CD4-positive, alpha-beta T cell (primary cell): ENCODE data around the gene TGFBI. TPM values are rescaled to one million over a fixed set of nuclear protein-coding genes. Genes with fewer than 3 reads are reported as not detected.

Experiments
- ATAC-seq: fragments of 200-7000 bp; cut with Tn5 transposase; one replicate; pipeline ENCODE4 v1.10.0; 2022; ENCODE audit warnings: mild to moderate bottlenecking; ENCODE audit not compliant: poor library complexity
- CTCF ChIA-PET: fragments of 350-600 bp; sonication (Branson Sonifier 250); formaldehyde crosslinking; loops from one replicate; lab custom pipeline; 2021; ENCODE audit warnings: antibody characterized with exemption, inconsistent platforms; lab: Charles Lee
- POLR2A ChIA-PET: fragments of 350-600 bp; sonication (Branson Sonifier 250); formaldehyde crosslinking; loops from one replicate; lab custom pipeline; 2021; ENCODE audit warnings: antibody characterized with exemption, inconsistent platforms; lab: Charles Lee
- DNase-seq, 14 experiments: peaks; one replicate each; pipeline ENCODE4 v3.0.0-alpha.2; 2013 to 2020; ENCODE audit warnings: mixed read lengths in 2 of 14
- H3K27ac ChIP-seq, 2 donors: one replicate each; pipeline versions ENCODE4 v1.5.1 to v1.7.0; 2013; ENCODE audit warnings: low read length in 2 of 2, low read depth in 1 of 2, mild to moderate bottlenecking in 1 of 2
- H3K27me3 ChIP-seq, 2 experiments: 1 replicate in 1 of 2; 2 replicates in 1 of 2; pipeline versions ENCODE4 v1.6.1 to v1.7.0; 2013; ENCODE audit warnings: low read length in 2 of 2, control low read depth in 1 of 2, mild to moderate bottlenecking in 1 of 2, moderate library complexity in 1 of 2; ENCODE audit not compliant: insufficient read depth in 2 of 2, control insufficient read depth in 1 of 2
- H3K36me3 ChIP-seq: one replicate; pipeline ENCODE4 v1.6.1; 2013; ENCODE audit warnings: low read length, control low read depth; ENCODE audit not compliant: insufficient read depth
- H3K4me1 ChIP-seq: one replicate; pipeline ENCODE4 v1.6.1; 2013; ENCODE audit warnings: low read length, control low read depth; ENCODE audit not compliant: insufficient read depth
- H3K4me3 ChIP-seq: one replicate; pipeline ENCODE4 v1.5.1; 2013; ENCODE audit warnings: mild to moderate bottlenecking, low read length, moderate library complexity
- H3K9me3 ChIP-seq, 2 experiments: 1 replicate in 1 of 2; 2 replicates in 1 of 2; pipeline versions ENCODE4 v1.6.1 to v1.7.0; 2013; ENCODE audit warnings: low read length in 2 of 2, mild to moderate bottlenecking in 2 of 2, control low read depth in 1 of 2, moderate library complexity in 1 of 2; ENCODE audit not compliant: control insufficient read depth in 1 of 2, insufficient read depth in 1 of 2
- H3K27ac Mint-ChIP-seq: one replicate; pipeline ENCODE4 v1.8.0; 2020; ENCODE audit warnings: mixed read lengths
- H3K27me3 Mint-ChIP-seq: one replicate; pipeline ENCODE4 v1.8.0; 2021; ENCODE audit warnings: mixed read lengths
- H3K36me3 Mint-ChIP-seq: one replicate; pipeline ENCODE4 v1.8.0; 2021; ENCODE audit warnings: low read depth, mixed read lengths
- H3K4me1 Mint-ChIP-seq: one replicate; pipeline ENCODE4 v1.8.0; 2021; ENCODE audit warnings: low read depth, mixed read lengths
- H3K4me3 Mint-ChIP-seq: one replicate; pipeline ENCODE4 v1.8.0; 2020; ENCODE audit warnings: mild to moderate bottlenecking, mixed read lengths
- H3K9me3 Mint-ChIP-seq: one replicate; pipeline ENCODE4 v1.8.0; 2020; ENCODE audit warnings: mixed read lengths
- intact Hi-C, 2 experiments: fragments of 100-400 bp; cut with DNase I in 1 of 2; cut with micrococcal nuclease in 1 of 2; formaldehyde crosslinking; loops; one replicate each; pipeline versions ENCODE4 v1.15.1 to v1.9.0; 2023 to 2025; cut with DNase I, micrococcal nuclease
- total RNA-seq, 174 experiments: library from RNA in 2 of 174; stranded (reverse) in 2 of 174; gene quantifications; one replicate each; pipeline ENCODE4 v1.2.3 and lab custom pipeline; 2021 to 2026
- TF ChIP-seq, protein P1 (sequence below): fragments of 200-600 bp; IDR thresholded peaks from one replicate; pipeline ENCODE4 v1.8.0; 2022; ENCODE audit warnings: antibody characterized with exemption, mild to moderate bottlenecking

The TGFBI gene
- total RNA-seq, 2 experiments from 2014 or later, result 4.8 to 5.9 TPM

DNA sequence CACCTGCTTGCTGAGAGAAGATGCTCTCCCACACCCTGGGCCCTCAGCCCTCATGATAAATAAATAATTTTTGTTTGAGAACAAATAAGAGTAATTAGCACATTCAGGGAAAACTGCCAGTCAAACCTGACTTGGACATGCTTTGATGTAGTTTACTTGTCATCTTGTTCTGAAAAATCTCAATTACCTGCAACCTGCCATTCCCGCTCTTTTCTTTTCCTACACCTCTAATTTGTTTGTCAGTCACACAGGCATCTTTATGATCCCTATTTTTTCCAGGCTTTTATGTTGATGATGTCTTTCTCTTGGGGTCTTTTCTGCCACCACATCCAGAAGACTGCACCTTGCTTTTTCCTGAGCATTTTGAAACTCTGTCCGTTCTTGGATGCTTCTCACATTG lies 28.6 kb upstream of the TGFBI start:
- intact Hi-C loops, result no loop called here
- no peak overlapping the region for H3K27ac Mint-ChIP-seq
- Histone ChIP-seq H3K4me1 (peaks cover 2% of the 10 kb centered on the region), H3K9me3 (peaks cover 0 to 6% of the 10 kb centered on the region in 2 experiments), H3K4me3 (no peak overlapping the region), H3K27me3 (no peaks in the 10 kb centered on the region), H3K36me3 (no peaks in the 10 kb centered on the region), H3K27ac (no peak overlapping the region)
- no peak overlapping the region for H3K4me3 Mint-ChIP-seq
- H3K27me3 Mint-ChIP-seq, result peaks cover 20% of the 10 kb centered on the region
- CTCF ChIA-PET, result no interaction called here
- H3K36me3 Mint-ChIP-seq, result no peaks in the 10 kb centered on the region
- ATAC-seq (no peak), DNase-seq (no peak)
- POLR2A ChIA-PET, result no interaction called here
- no peaks in the 10 kb centered on the region for H3K4me1 Mint-ChIP-seq
- no peaks in the 10 kb centered on the region for H3K9me3 Mint-ChIP-seq
- TF ChIP-seq, protein P1, sequence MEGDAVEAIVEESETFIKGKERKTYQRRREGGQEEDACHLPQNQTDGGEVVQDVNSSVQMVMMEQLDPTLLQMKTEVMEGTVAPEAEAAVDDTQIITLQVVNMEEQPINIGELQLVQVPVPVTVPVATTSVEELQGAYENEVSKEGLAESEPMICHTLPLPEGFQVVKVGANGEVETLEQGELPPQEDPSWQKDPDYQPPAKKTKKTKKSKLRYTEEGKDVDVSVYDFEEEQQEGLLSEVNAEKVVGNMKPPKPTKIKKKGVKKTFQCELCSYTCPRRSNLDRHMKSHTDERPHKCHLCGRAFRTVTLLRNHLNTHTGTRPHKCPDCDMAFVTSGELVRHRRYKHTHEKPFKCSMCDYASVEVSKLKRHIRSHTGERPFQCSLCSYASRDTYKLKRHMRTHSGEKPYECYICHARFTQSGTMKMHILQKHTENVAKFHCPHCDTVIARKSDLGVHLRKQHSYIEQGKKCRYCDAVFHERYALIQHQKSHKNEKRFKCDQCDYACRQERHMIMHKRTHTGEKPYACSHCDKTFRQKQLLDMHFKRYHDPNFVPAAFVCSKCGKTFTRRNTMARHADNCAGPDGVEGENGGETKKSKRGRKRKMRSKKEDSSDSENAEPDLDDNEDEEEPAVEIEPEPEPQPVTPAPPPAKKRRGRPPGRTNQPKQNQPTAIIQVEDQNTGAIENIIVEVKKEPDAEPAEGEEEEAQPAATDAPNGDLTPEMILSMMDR, result no peak

DNA sequence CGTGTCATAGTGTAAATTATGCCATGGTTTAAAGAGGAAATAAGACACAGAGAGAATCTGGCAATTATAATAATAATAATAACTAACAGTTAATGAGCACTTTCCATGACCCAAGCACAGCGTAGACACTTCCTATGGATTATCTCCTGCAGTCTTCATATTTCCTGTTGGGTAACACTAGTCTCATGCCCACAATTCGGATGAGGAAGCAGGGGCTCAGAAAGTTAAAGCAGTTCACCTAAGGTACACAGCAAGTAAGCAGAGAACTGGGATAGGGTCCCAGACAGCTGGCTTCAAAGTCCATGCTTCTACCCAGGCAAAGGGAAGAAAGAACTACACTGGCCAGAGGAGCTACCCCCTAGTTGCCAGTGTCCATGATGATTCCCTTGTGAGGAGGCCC lies 27.9 kb upstream of the TGFBI start:
- H3K36me3 ChIP-seq, result no peaks in the 10 kb centered on the region
- TF ChIP-seq, protein P1, result no peak
- no peak overlapping the region for H3K27ac Mint-ChIP-seq
- no peak overlapping the region for H3K27ac ChIP-seq
- CTCF ChIA-PET, result no interaction called here
- no peaks in the 10 kb centered on the region for H3K4me1 Mint-ChIP-seq
- no peak for ATAC-seq
- no peaks in the 10 kb centered on the region for H3K36me3 Mint-ChIP-seq
- H3K4me3 ChIP-seq, result no peak overlapping the region
- intact Hi-C loops, result no loop called here
- H3K9me3 Mint-ChIP-seq, result no peaks in the 10 kb centered on the region
- DNase-seq, result no peak
- H3K4me1 ChIP-seq, result peaks cover 2% of the 10 kb centered on the region
- peaks cover 0 to 6% of the 10 kb centered on the region in 2 experiments for H3K9me3 ChIP-seq
- H3K27me3 ChIP-seq, result no peaks in the 10 kb centered on the region
- H3K27me3 Mint-ChIP-seq, result peaks cover 19% of the 10 kb centered on the region
- POLR2A ChIA-PET, result no interaction called here
- no peak overlapping the region for H3K4me3 Mint-ChIP-seq

DNA sequence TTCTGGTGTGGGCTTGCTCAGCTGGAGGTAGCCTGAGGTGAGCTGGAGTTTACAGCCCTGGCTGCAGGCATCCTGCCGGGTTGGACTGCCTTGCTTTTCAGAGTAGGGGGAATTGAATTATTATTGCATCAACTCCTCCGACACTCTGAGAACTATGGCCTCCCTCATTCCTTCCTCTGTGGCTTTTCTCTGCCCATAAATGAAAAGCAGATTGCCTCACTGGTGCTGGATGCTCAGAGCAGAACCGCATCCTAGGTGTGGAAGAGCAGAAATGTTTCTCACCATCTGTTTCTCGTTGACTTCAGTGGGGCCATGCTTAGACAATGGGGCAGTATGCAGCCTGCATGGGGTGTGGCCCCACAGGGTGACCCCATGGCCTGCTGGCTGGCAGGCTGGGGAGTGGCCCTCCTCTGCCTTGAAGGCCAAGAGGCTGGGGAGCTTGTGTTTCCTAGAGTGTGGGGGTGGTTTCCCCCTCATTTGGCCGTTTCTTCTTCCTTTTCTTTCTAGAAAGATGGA lies 27.3 kb upstream of the TGFBI start:
- POLR2A ChIA-PET, result no interaction called here
- Mint-ChIP-seq H3K4me1 (no peaks in the 10 kb centered on the region), H3K4me3 (no peak overlapping the region), H3K27me3 (peaks cover 15% of the 10 kb centered on the region), H3K36me3 (no peaks in the 10 kb centered on the region), H3K9me3 (no peaks in the 10 kb centered on the region), H3K27ac (no peak overlapping the region)
- intact Hi-C loops, result no loop called here
- TF ChIP-seq, protein P1, result no peak
- H3K4me3 ChIP-seq, result no peak overlapping the region
- peaks cover 0 to 1% of the 10 kb centered on the region in 2 experiments for H3K9me3 ChIP-seq
- peaks cover 2% of the 10 kb centered on the region for H3K4me1 ChIP-seq
- no peak for DNase-seq
- no peaks in the 10 kb centered on the region for H3K36me3 ChIP-seq
- CTCF ChIA-PET, result no interaction called here
- ATAC-seq, result no peak
- no peak overlapping the region for H3K27ac ChIP-seq
- no peaks in the 10 kb centered on the region for H3K27me3 ChIP-seq
